H1 (cell line): Measurements from ENCODE around the gene TRABD2A. TPM values are rescaled to one million over a fixed set of nuclear protein-coding genes. Genes with fewer than 3 reads are reported as not detected.

Experiments
- CTCF ChIA-PET: fragments of 300-600 bp; sonication (Branson Sonifier 250); formaldehyde crosslinking; loops from one replicate; lab custom pipeline; 2021; ENCODE audit not compliant: partially characterized antibody; lab: Charles Lee
- POLR2A ChIA-PET: fragments of 300-600 bp; sonication (Branson Sonifier 250); formaldehyde crosslinking; loops from one replicate; lab custom pipeline; 2021; ENCODE audit warnings: inconsistent platforms; ENCODE audit not compliant: partially characterized antibody; lab: Charles Lee
- DNase-seq, 2 experiments: peaks; one replicate each; pipeline versions ENCODE4 v3.0.0 to v3.0.0-alpha.2; 2010 to 2022; ENCODE audit warnings: low spot score in 2 of 2, low read depth in 1 of 2, mixed read lengths in 1 of 2
- FAIRE-seq: peaks from 2 replicates; lab custom pipeline; 2011; peaks lifted over from hg19 to GRCh38; lab: Jason Lieb, UNC
- H2AFZ ChIP-seq: 2 replicates; pipeline ENCODE4 v1.8.1; 2012; ENCODE audit warnings: low read length, inconsistent platforms
- H2AK5ac ChIP-seq: 2 replicates; pipeline ENCODE4 v1.6.1; 2013; ENCODE audit warnings: low read depth, low read length
- H2BK120ac ChIP-seq: replicated peaks from 2 replicates; pipeline ENCODE3; 2013; ENCODE audit warnings: low read depth, low read length, inconsistent platforms
- H2BK12ac ChIP-seq: 2 replicates; pipeline ENCODE4 v1.6.1; 2013; ENCODE audit warnings: low read depth, low read length
- H2BK15ac ChIP-seq: 2 replicates; pipeline ENCODE4 v1.6.1; 2013; ENCODE audit warnings: low read length
- H2BK20ac ChIP-seq: 2 replicates; pipeline ENCODE4 v1.6.1; 2013; ENCODE audit warnings: low read length
- H2BK5ac ChIP-seq: 2 replicates; pipeline ENCODE4 v1.6.1; 2013; ENCODE audit warnings: low read depth, low read length
- H3K14ac ChIP-seq: 2 replicates; pipeline ENCODE4 v1.6.1; 2013; ENCODE audit warnings: inconsistent platforms; ENCODE audit not compliant: insufficient read length
- H3K18ac ChIP-seq: 2 replicates; pipeline ENCODE4 v1.6.1; 2013; ENCODE audit warnings: low read length; ENCODE audit errors: extremely low read depth
- H3K23ac ChIP-seq: 2 replicates; pipeline ENCODE4 v1.6.1; 2013; ENCODE audit warnings: inconsistent platforms; ENCODE audit not compliant: insufficient read length
- H3K23me2 ChIP-seq: 2 replicates; pipeline ENCODE4 v1.6.1; 2013; ENCODE audit warnings: low read depth, low read length
- H3K27ac ChIP-seq: 2 replicates; pipeline ENCODE4 v1.6.1; 2011; ENCODE audit warnings: low read depth, low read length, inconsistent platforms
- H3K27me3 ChIP-seq, 4 experiments: replicated peaks in 1 of 4; 1 replicate in 1 of 4; 2 replicates in 3 of 4; pipeline versions ENCODE4 v1.6.1 to v1.8.1; 2011 to 2013; ENCODE audit warnings: low read length in 3 of 4, mild to moderate bottlenecking in 3 of 4, inconsistent platforms in 2 of 4, mixed read lengths in 2 of 4, moderate library complexity in 1 of 4; ENCODE audit not compliant: control insufficient read depth in 3 of 4, insufficient read depth in 3 of 4; ENCODE audit errors: extremely low read depth in 1 of 4
- H3K36me3 ChIP-seq, 4 experiments: 2 replicates each; pipeline versions ENCODE4 v1.6.1 to v1.8.1; 2011 to 2013; ENCODE audit warnings: mild to moderate bottlenecking in 4 of 4, low read length in 3 of 4, moderate library complexity in 2 of 4, control low read depth in 1 of 4, inconsistent platforms in 1 of 4; ENCODE audit not compliant: insufficient read depth in 4 of 4, control insufficient read depth in 2 of 4
- H3K4ac ChIP-seq: replicated peaks from 2 replicates; pipeline ENCODE3; 2013; ENCODE audit warnings: low read length, low read depth, mixed read lengths, inconsistent platforms; ENCODE audit not compliant: insufficient read length
- H3K4me1 ChIP-seq, 4 experiments: replicated peaks in 1 of 4; 1 replicate in 1 of 4; 2 replicates in 3 of 4; pipeline versions ENCODE4 v1.6.1 to v1.8.1; 2011 to 2013; ENCODE audit warnings: low read length in 3 of 4, inconsistent platforms in 2 of 4, mixed read lengths in 1 of 4; ENCODE audit not compliant: insufficient read depth in 4 of 4, control insufficient read depth in 3 of 4
- H3K4me2 ChIP-seq, 2 experiments: 2 replicates each; pipeline versions ENCODE4 v1.6.1 to v1.8.1; 2011 to 2013; ENCODE audit warnings: low read depth in 2 of 2, low read length in 2 of 2, control low read depth in 1 of 2, inconsistent platforms in 1 of 2, mild to moderate bottlenecking in 1 of 2; ENCODE audit not compliant: insufficient read depth in 1 of 2
- H3K4me3 ChIP-seq, 4 experiments: fragments of 200-600, 300-600 bp in 1 of 4; sonication (generic), shearing (Covaris generic), sonication (Bioruptor Twin) in 1 of 4; 2 replicates each; pipeline versions ENCODE4 v1.5.1 to v1.8.1; 2011 to 2016; ENCODE audit warnings: low read length in 4 of 4, low read depth in 3 of 4, control low read depth in 2 of 4, inconsistent platforms in 2 of 4, mild to moderate bottlenecking in 2 of 4, mixed read lengths in 1 of 4, moderate library complexity in 1 of 4; ENCODE audit not compliant: insufficient read depth in 2 of 4; ENCODE audit errors: extremely low read depth in 1 of 4
- H3K56ac ChIP-seq: replicated peaks from 2 replicates; pipeline ENCODE3; 2013; ENCODE audit warnings: low read depth, mild to moderate bottlenecking, mixed read lengths, low read length, inconsistent platforms; ENCODE audit not compliant: insufficient read length
- H3K79me1 ChIP-seq: 2 replicates; pipeline ENCODE4 v1.6.1; 2013; ENCODE audit warnings: low read depth, low read length, control low read depth
- H3K79me2 ChIP-seq, 2 experiments: 2 replicates each; pipeline versions ENCODE4 v1.6.1 to v1.8.1; 2012 to 2013; ENCODE audit warnings: low read length in 2 of 2, mild to moderate bottlenecking in 2 of 2, inconsistent platforms in 1 of 2; ENCODE audit not compliant: insufficient read depth in 2 of 2, control insufficient read depth in 1 of 2
- H3K9ac ChIP-seq, 4 experiments: replicated peaks in 1 of 4; 1 replicate in 1 of 4; 2 replicates in 3 of 4; pipeline versions ENCODE4 v1.6.1 to v1.8.1; 2011 to 2013; ENCODE audit warnings: low read depth in 3 of 4, low read length in 3 of 4, control low read depth in 2 of 4, mild to moderate bottlenecking in 2 of 4, moderate library complexity in 2 of 4, inconsistent platforms in 1 of 4; ENCODE audit errors: extremely low read depth in 1 of 4
- H3K9me3 ChIP-seq, 2 experiments: 2 replicates each; pipeline versions ENCODE4 v1.6.1 to v1.8.1; 2012 to 2013; ENCODE audit warnings: mild to moderate bottlenecking in 2 of 2, moderate library complexity in 2 of 2, control low read depth in 1 of 2, inconsistent platforms in 1 of 2, low read depth in 1 of 2, low read length in 1 of 2, mixed read lengths in 1 of 2; ENCODE audit not compliant: insufficient read depth in 2 of 2
- H4K20me1 ChIP-seq, 2 experiments: replicated peaks in 1 of 2; 2 replicates each; pipeline versions ENCODE3 to v1.8.1; 2011 to 2013; ENCODE audit warnings: inconsistent platforms in 2 of 2, low read length in 2 of 2, mild to moderate bottlenecking in 1 of 2; ENCODE audit not compliant: insufficient read depth in 2 of 2, control insufficient read depth in 1 of 2
- H4K5ac ChIP-seq: 2 replicates; pipeline ENCODE4 v1.6.1; 2013; ENCODE audit warnings: low read length, low read depth, mixed read lengths, inconsistent platforms; ENCODE audit not compliant: insufficient read length
- H4K8ac ChIP-seq: 2 replicates; pipeline ENCODE4 v1.8.0; 2013; ENCODE audit warnings: mild to moderate bottlenecking, moderate library complexity, low read length, inconsistent platforms; ENCODE audit not compliant: insufficient read depth; ENCODE audit errors: extremely low read depth
- H4K91ac ChIP-seq: replicated peaks from 2 replicates; pipeline ENCODE3; 2013; ENCODE audit warnings: low read length, mixed read lengths, inconsistent platforms; ENCODE audit not compliant: insufficient read length
- EZH2 ChIP-seq: fragments of 200-600 bp; sonication (generic); IDR thresholded peaks from 2 replicates; pipeline ENCODE4 v1.7.1; 2012; ENCODE audit warnings: low read depth, mild to moderate bottlenecking, moderate library complexity, low read length, inconsistent platforms; ENCODE audit not compliant: severe bottlenecking
- KDM5A ChIP-seq: fragments of 200-600 bp; IDR thresholded peaks from 2 replicates; pipeline ENCODE4 v1.7.1; 2012; ENCODE audit warnings: mild to moderate bottlenecking, low read length, inconsistent platforms, mixed read lengths
- SIX5 ChIP-seq: IDR thresholded peaks from 2 replicates; pipeline ENCODE4 v1.6.1; 2011; ENCODE audit warnings: mild to moderate bottlenecking, low read depth, low read length
- SP2 ChIP-seq: IDR thresholded peaks from 2 replicates; pipeline ENCODE4 v1.6.1; 2012; ENCODE audit warnings: mild to moderate bottlenecking, low read length, inconsistent platforms
- SP4 ChIP-seq: IDR thresholded peaks from 2 replicates; pipeline ENCODE4 v1.6.1; 2012; ENCODE audit warnings: low read length, inconsistent platforms
- TBP ChIP-seq: IDR thresholded peaks from 2 replicates; pipeline ENCODE4 v1.6.1; 2011; ENCODE audit warnings: low read depth, low read length, improper control_type of control experiment
- WGBS, 2 experiments: shearing (Covaris generic) in 1 of 2; methylation state at CpG; one replicate each; pipeline versions ENCODE4 v1.1.6 to v1.1.7; 2013 to 2015; ENCODE audit warnings: low lambda C conversion rate in 2 of 2, mixed read lengths in 2 of 2, inconsistent platforms in 1 of 2, low coverage in 1 of 2, missing lambda C conversion rate in 1 of 2; ENCODE audit not compliant: insufficient replicate concordance in 2 of 2, insufficient coverage in 1 of 2, insufficient read length in 1 of 2; ENCODE audit errors: extremely low coverage in 1 of 2, missing lambda C conversion rate in 1 of 2; 5-methylcytosine and 5-hydroxymethylcytosine counted together
- polyA plus RNA-seq, 7 experiments: library from polyadenylated mRNA; depleted of rRNA in 3 of 7; stranded (reverse) in 5 of 7; unstranded in 2 of 7; fragments of >200 nt in 5 of 7; fragments of 200-250 nt in 2 of 7; gene quantifications; 1 replicate in 5 of 7; 2 replicates in 1 of 7; 4 replicates in 1 of 7; pipeline versions ENCODE4 v1.2.1 to v1.2.3, GENCODE V29; 2011 to 2013; ENCODE audit warnings: missing spikeins in 2 of 7, mixed read lengths in 2 of 7
- total RNA-seq: library from RNA; stranded (reverse); fragmentation: NEBNext Ultra II Directional; extraction: Animal tissue kit (Norgen Biotek cat#: 25700); gene quantifications from 2 replicates; pipeline ENCODE4 v1.2.1, GENCODE V29; 2021

Gene TRABD2A
- total and polyA plus RNA-seq, 2 of the 8 experiments (the other 6 are each of a cell fraction or from before 2014, with no cell fraction given) = 17.3 to 18.6 TPM

- DNase-seq = no peak
- TF ChIP-seq SP2 (no peak), SP4 (no peak), SIX5 (no peak), TBP (no peak), KDM5A (no peak), EZH2 (no peak)
Measured at GRCh38 chr2:84899304-84900204, 18.7 kb upstream of the TRABD2A start.

More at GRCh38 chr2:84899304-84900204, 18.7 kb upstream of the TRABD2A start:
- Histone ChIP-seq H3K27me3 (peaks cover 0 to 8% (median 7%) of the 10 kb centered on the region in 4 experiments; a peak in 6 of 7 replicates), H3K4me1 (peaks cover 0 to 4% (median under 1%) of the 10 kb centered on the region in 4 experiments; a peak in 2 of 7 replicates), H3K23ac (no peak overlapping the region), H2BK15ac (no peak overlapping the region), H3K9me3 (no peaks in the 10 kb centered on the region), H3K4me2 (no peak overlapping the region), H3K4me3 (no peak overlapping the region), H3K23me2 (peaks cover under 1% of the 10 kb centered on the region; the same call in 1 of the 2 replicates), H3K79me1 (no peaks in the 10 kb centered on the region), H4K5ac (no peak overlapping the region), H4K20me1 (no peaks in the 10 kb centered on the region), H2BK120ac (no peak overlapping the region), H2BK12ac (no peak overlapping the region), H4K8ac (no peak overlapping the region), H3K27ac (no peak overlapping the region), H4K91ac (no peak overlapping the region), H2AK5ac (no peak overlapping the region), H3K79me2 (no peaks in the 10 kb centered on the region), H2AFZ (no peak overlapping the region), H3K18ac (no peak overlapping the region), H3K9ac (no peak overlapping the region), H2BK20ac (no peak overlapping the region), H3K36me3 (no peaks in the 10 kb centered on the region), H3K56ac (no peak overlapping the region), H3K4ac (no peak overlapping the region), H3K14ac (no peak overlapping the region), H2BK5ac (no peak overlapping the region)
- no peak for FAIRE-seq
- WGBS, 2 experiments = 92% methylated on average over 8 of the region's 8 CpGs; no CpG with 5 or more reads in 1 of the 2 experiments
- ChIA-PET POLR2A (interaction anchor here (1.9 kb wide), 1 partner anchor 26 kb away, joined by 4 read pairs; no protein-coding TSS in a partner anchor), CTCF (interaction anchor here (1.1 to 6.1 kb wide), 3 partner anchors 14 to 26 kb away, joined by 3 to 31 read pairs (median 17); partner anchors contain the start of gene TRABD2A)
